HUDEP-2 (cell line): Measurements from ENCODE around the gene KDM6A.
"Not testable (repeated sequence)": the region's sequence is repeated elsewhere in the genome, so short reads cannot be mapped to it uniquely, and the experiment has no call there.

ENCODE experiments used
- DNase-seq, 76 experiments: peaks; one replicate each; lab custom pipeline; 2025; ENCODE audit not compliant: unreplicated experiment in 76 of 76; lab: John Stamatoyannopoulos, UW

Gene KDM6A

GRCh38 chrX:44872821-44873414 is at the start of gene KDM6A:
TSS of gene KDM6A (plus strand) at chrX:44873188. CDS start at chrX:44873552, 364 bp downstream.
- DNase-seq = peak; percentile 11 to 95 (median 91)

- DNase-seq = not testable (repeated sequence)
Measured at GRCh38 chrX:44823193-44823592, 49.8 kb upstream of the KDM6A start.

GRCh38 chrX:44828008-44828605 is 44.9 kb upstream of the KDM6A start:
- DNase-seq = no peak

GRCh38 chrX:44829832-44830231 is 43.2 kb upstream of the KDM6A start:
- no peak for DNase-seq

GRCh38 chrX:44842550-44843317 is 30.3 kb upstream of the KDM6A start:
- no peak for DNase-seq

- DNase-seq = peak in 36 of 76 experiments; percentile 0 to 52 (median 17)
Measured at GRCh38 chrX:44843318-44843702, 29.7 kb upstream of the KDM6A start.

GRCh38 chrX:44843753-44844152 is 29.2 kb upstream of the KDM6A start, which contains the start of gene DUSP21:
TSS of gene DUSP21 (plus strand) at chrX:44844021. CDS start at chrX:44844133, 112 bp downstream.
- DNase-seq = peak in 2 of 76 experiments; percentile 0 to 1

GRCh38 chrX:44844204-44844603 is 28.8 kb upstream of the KDM6A start:
- no peak for DNase-seq

- not testable (repeated sequence) for DNase-seq
Measured at GRCh38 chrX:44850891-44851290, 22.1 kb upstream of the KDM6A start.

- peak in 10 of 76 experiments; percentile 0 to 19 (median 2) for DNase-seq
Measured at GRCh38 chrX:44871114-44871645, 1.8 kb upstream of the KDM6A start.

GRCh38 chrX:44871931-44872820 is 812 bp upstream of the KDM6A start:
- DNase-seq = peak in 42 of 76 experiments; percentile 0 to 67 (median 21)

- DNase-seq = peak in 35 of 76 experiments; percentile 0 to 42 (median 12)
Measured at GRCh38 chrX:44873415-44874276, 658 bp downstream of the KDM6A start.

GRCh38 chrX:44874420-44875184 is 1.6 kb downstream of the KDM6A start:
- peak in 44 of 76 experiments; percentile 0 to 48 (median 14) for DNase-seq

- no peak for DNase-seq
Measured at GRCh38 chrX:44875185-44875489, 2.1 kb downstream of the KDM6A start.

GRCh38 chrX:44876086-44876485 is 3.1 kb downstream of the KDM6A start:
- peak in 1 of 76 experiments; percentile 0 for DNase-seq

GRCh38 chrX:44876767-44877166 is 3.8 kb downstream of the KDM6A start:
- no peak for DNase-seq

GRCh38 chrX:44878780-44879179 is 5.8 kb downstream of the KDM6A start:
- no peak for DNase-seq

- DNase-seq = no peak
Measured at GRCh38 chrX:44881549-44881948, 8.6 kb downstream of the KDM6A start.

GRCh38 chrX:44882635-44883034 is 9.6 kb downstream of the KDM6A start:
- no peak for DNase-seq
